GM12872 (cell line): ENCODE measurements around the gene MBNL2.

Source experiments
- TF ChIP-seq, protein P1 (sequence below): IDR thresholded peaks from 3 replicates; pipeline ENCODE4 v1.5.1; 2011; ENCODE audit warnings: low read depth, mild to moderate bottlenecking, low read length, moderate library complexity; ENCODE audit not compliant: insufficient read depth

The MBNL2 gene

DNA sequence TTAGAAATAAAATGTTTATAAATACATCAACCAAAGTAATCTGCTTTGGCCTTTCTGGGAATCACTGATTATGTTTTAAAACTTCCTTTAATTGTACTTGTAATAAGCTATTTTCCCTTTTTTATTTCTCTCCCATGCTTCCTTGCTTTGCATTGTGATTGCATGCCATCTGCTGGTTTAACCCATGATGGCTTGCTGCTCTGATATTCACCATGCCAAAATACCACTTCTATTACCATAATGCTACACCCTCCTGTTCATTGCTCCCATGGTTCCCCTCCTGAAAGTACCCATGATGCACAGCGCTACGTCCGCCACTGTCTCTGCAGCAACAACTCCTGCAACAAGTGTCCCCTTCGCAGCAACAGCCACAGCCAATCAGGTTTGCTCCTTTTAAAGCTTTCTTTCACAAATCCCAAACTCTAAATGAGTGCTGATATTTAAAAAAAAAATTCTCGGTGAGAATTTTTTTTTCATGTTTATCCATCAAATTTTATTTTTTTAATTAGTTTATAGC lies 144.1 kb downstream of the MBNL2 start:
- TF ChIP-seq, protein P1, sequence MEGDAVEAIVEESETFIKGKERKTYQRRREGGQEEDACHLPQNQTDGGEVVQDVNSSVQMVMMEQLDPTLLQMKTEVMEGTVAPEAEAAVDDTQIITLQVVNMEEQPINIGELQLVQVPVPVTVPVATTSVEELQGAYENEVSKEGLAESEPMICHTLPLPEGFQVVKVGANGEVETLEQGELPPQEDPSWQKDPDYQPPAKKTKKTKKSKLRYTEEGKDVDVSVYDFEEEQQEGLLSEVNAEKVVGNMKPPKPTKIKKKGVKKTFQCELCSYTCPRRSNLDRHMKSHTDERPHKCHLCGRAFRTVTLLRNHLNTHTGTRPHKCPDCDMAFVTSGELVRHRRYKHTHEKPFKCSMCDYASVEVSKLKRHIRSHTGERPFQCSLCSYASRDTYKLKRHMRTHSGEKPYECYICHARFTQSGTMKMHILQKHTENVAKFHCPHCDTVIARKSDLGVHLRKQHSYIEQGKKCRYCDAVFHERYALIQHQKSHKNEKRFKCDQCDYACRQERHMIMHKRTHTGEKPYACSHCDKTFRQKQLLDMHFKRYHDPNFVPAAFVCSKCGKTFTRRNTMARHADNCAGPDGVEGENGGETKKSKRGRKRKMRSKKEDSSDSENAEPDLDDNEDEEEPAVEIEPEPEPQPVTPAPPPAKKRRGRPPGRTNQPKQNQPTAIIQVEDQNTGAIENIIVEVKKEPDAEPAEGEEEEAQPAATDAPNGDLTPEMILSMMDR, result no peak

DNA sequence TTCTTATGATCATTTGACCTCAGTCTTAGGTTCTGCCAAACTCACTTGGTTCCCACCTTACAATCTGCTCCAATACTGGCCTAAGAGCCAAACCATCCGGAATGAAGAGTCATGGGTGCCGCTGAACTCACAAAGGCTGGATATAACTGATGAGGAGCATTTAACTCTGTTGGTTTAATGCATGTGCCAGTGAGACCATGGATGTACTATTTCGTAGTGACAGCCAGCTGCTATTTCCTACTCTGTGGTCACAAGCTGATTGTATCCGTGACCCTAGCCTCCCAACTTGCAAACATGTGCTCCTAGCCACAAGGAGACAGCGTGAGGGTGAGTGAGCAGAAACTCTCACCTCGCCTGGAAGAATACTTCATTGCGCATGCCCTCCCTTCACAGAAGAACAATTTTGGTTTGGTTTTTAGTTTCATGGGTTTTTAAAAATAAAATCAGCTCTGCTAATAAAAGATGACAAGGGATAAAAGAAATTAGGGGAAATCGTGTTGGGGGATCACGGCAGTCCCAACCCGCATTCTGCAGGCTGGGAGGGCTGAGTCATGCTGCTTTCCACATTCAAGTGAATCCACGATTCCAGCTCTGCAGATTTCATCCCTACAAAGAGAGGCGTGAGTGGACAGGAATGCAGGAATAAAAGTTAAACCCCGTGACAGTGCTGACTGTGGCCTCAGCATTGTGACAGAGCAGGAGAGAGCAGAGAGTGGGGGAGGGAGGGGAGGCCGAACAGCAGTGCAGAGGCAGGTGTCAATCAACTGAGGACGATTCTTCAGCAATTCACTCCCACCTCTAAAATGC lies 145.1 kb downstream of the MBNL2 start:
- TF ChIP-seq, protein P1, result no peak

- TF ChIP-seq, protein P1, result no peak
Measured at GRCh38 chr13:97369261-97369893, 147.2 kb downstream of the MBNL2 start.

DNA sequence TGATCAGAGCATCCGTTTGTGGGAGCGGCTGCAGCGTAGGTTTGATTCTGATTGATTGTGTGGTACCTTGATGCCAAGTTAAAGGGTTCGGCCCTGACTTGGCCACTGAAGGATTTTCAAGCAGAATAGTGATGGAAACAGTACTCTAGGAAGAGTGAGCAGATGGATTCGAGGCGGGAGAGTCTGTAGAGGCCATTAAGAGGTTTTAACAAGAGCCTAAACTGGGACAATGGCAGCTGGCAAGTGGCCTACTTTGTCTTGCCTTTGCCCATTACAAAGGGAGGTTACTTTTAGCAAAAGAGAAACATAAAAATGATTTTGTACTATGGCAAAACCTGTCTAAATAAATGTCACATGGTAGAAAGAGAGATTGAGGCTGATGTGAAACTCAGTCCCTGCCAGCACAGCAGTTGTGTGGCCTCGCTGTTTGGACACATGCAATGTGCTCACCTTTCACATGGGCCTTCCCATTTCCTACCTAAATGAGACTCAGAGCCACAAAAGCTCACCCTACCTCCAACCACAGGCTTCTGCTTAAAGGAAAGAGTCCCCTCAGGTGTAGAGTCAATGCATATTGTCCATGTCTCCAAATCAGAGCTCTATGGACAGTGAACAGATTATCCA lies 149.5 kb downstream of the MBNL2 start:
- TF ChIP-seq, protein P1, result no peak

DNA sequence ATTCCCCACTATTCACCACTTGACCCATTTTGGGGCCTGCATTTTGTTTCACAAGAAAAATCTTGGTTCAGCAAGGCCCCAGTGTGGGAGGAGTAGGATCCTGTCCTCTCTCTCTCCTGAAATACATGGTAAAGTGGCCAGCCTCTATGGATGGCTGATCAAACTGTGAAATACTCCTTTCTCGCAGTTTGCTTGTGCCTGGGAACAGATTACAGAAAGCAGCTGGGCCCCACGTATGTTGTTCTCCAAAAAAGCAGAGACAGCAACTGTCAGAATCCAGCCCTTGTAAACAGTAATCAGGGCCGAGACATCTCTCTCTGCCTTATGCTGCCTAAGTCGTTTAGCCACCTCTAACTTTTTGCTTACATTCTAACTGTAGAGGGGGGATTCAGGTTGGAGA lies 150.8 kb downstream of the MBNL2 start:
- TF ChIP-seq, protein P1, result no peak

GRCh38 chr13:97373787-97374186 lies 151.7 kb downstream of the MBNL2 start:
- TF ChIP-seq, protein P1, result no peak

DNA sequence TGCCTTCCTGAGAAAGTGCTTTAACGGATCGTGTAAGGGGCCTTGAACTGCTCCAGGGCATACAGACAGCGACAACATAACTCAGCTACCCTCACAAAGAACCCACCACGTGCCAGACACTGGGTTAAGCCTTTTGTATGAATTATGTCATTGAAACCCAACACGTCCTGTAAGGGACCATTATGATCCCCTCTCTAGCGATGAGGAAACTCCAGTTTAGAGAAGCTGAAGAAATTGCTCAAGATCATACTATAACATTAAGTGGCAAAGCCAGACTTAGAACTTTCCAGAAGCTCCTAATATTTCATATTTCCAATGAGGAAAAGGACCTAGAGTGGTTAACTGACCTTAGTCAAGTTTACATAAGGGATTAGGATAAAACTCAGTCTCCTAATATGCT lies 154.8 kb downstream of the MBNL2 start:
- TF ChIP-seq, protein P1, result no peak
